Mononuclear cell (primary cell): ENCODE results near the gene ERC1. TPM values are rescaled to one million over a fixed set of nuclear protein-coding genes. Genes with fewer than 3 reads are reported as not detected.

ENCODE experiments used
- H3K27me3 ChIP-seq: 2 replicates; pipeline ENCODE4 v1.6.0; 2011; ENCODE audit warnings: low read length, control low read depth; ENCODE audit not compliant: insufficient read depth
- H3K4me1 ChIP-seq: 2 replicates; pipeline ENCODE4 v1.5.1; 2011; ENCODE audit warnings: mild to moderate bottlenecking, low read length, control low read depth; ENCODE audit not compliant: insufficient read depth
- H3K4me3 ChIP-seq: 2 replicates; pipeline ENCODE4 v1.5.1; 2011; ENCODE audit warnings: mild to moderate bottlenecking, low read length, moderate library complexity
- H3K9me3 ChIP-seq: 2 replicates; pipeline ENCODE4 v1.5.1; 2011; ENCODE audit warnings: low read depth, mild to moderate bottlenecking, control low read depth, low read length
- total RNA-seq: library from RNA; depleted of rRNA; stranded (reverse); fragments of >200 nt; gene quantifications from one replicate; pipeline ENCODE4 v1.2.3, GENCODE V29; 2012

The ERC1 gene
- 30.2 TPM for total RNA-seq

- H3K4me3 ChIP-seq, result peak within 1 kb of the TSS; percentile 88
- no peaks in the 10 kb centered on the region for H3K9me3 ChIP-seq
- peaks cover 33% of the 10 kb centered on the region for H3K4me1 ChIP-seq
- H3K27me3 ChIP-seq, result no peaks in the 10 kb centered on the region
Measured at GRCh38 chr12:990661-991349, at the start of gene ERC1. TSS of gene ERC1 (plus strand) at chr12:991223. CDS start at chr12:1027904, 36,681 bp downstream.

GRCh38 chr12:943051-943450, 48.0 kb upstream of the ERC1 start:
- no peaks in the 10 kb centered on the region for H3K9me3 ChIP-seq
- no peak overlapping the region for H3K4me3 ChIP-seq
- H3K27me3 ChIP-seq, result no peaks in the 10 kb centered on the region
- no peaks in the 10 kb centered on the region for H3K4me1 ChIP-seq

GRCh38 chr12:944211-944610, 46.8 kb upstream of the ERC1 start:
- no peak overlapping the region for H3K4me3 ChIP-seq
- H3K4me1 ChIP-seq, result peaks cover 9% of the 10 kb centered on the region
- no peaks in the 10 kb centered on the region for H3K9me3 ChIP-seq
- no peaks in the 10 kb centered on the region for H3K27me3 ChIP-seq

GRCh38 chr12:946212-946611, 44.8 kb upstream of the ERC1 start:
- H3K27me3 ChIP-seq, result no peaks in the 10 kb centered on the region
- H3K9me3 ChIP-seq, result no peaks in the 10 kb centered on the region
- H3K4me1 ChIP-seq, result peaks cover 9% of the 10 kb centered on the region
- no peak overlapping the region for H3K4me3 ChIP-seq

GRCh38 chr12:946631-947030, 44.4 kb upstream of the ERC1 start:
- Histone ChIP-seq H3K4me3 (no peak overlapping the region), H3K27me3 (no peaks in the 10 kb centered on the region), H3K4me1 (peaks cover 9% of the 10 kb centered on the region), H3K9me3 (no peaks in the 10 kb centered on the region)

- no peak overlapping the region for H3K4me3 ChIP-seq
- peaks cover 17% of the 10 kb centered on the region for H3K4me1 ChIP-seq
- H3K9me3 ChIP-seq, result no peaks in the 10 kb centered on the region
- no peaks in the 10 kb centered on the region for H3K27me3 ChIP-seq
Measured at GRCh38 chr12:948238-948637, 42.8 kb upstream of the ERC1 start.

- Histone ChIP-seq H3K4me3 (peak within 1 kb of the TSS; percentile 90), H3K9me3 (no peaks in the 10 kb centered on the region), H3K4me1 (peaks cover 17% of the 10 kb centered on the region), H3K27me3 (no peaks in the 10 kb centered on the region)
Measured at GRCh38 chr12:949453-950191, 41.4 kb upstream of the ERC1 start, which contains the start of gene RAD52. TSS of gene RAD52 (minus strand) at chr12:949694. CDS start at chr12:933058, 16,636 bp downstream.

- Histone ChIP-seq H3K4me3 (no peak overlapping the region), H3K27me3 (no peaks in the 10 kb centered on the region), H3K4me1 (peaks cover 17% of the 10 kb centered on the region), H3K9me3 (no peaks in the 10 kb centered on the region)
Measured at GRCh38 chr12:951176-951575, 39.8 kb upstream of the ERC1 start.

GRCh38 chr12:953776-954175, 37.2 kb upstream of the ERC1 start:
- Histone ChIP-seq H3K9me3 (no peaks in the 10 kb centered on the region), H3K4me1 (peaks cover 10% of the 10 kb centered on the region), H3K4me3 (no peak overlapping the region), H3K27me3 (no peaks in the 10 kb centered on the region)

GRCh38 chr12:954741-955140, 36.3 kb upstream of the ERC1 start:
- H3K4me3 ChIP-seq, result no peak overlapping the region
- H3K4me1 ChIP-seq, result peaks cover 7% of the 10 kb centered on the region
- no peaks in the 10 kb centered on the region for H3K9me3 ChIP-seq
- H3K27me3 ChIP-seq, result no peaks in the 10 kb centered on the region

- Histone ChIP-seq H3K9me3 (no peaks in the 10 kb centered on the region), H3K4me1 (peaks cover 7% of the 10 kb centered on the region), H3K4me3 (no peak overlapping the region), H3K27me3 (no peaks in the 10 kb centered on the region)
Measured at GRCh38 chr12:955939-956338, 35.1 kb upstream of the ERC1 start.

GRCh38 chr12:958588-959123, 32.4 kb upstream of the ERC1 start:
- Histone ChIP-seq H3K4me3 (no peak overlapping the region), H3K9me3 (no peaks in the 10 kb centered on the region), H3K4me1 (no peaks in the 10 kb centered on the region), H3K27me3 (no peaks in the 10 kb centered on the region)

GRCh38 chr12:966724-967123, 24.3 kb upstream of the ERC1 start:
- H3K4me3 ChIP-seq, result no peak overlapping the region
- H3K27me3 ChIP-seq, result no peaks in the 10 kb centered on the region
- no peaks in the 10 kb centered on the region for H3K4me1 ChIP-seq
- no peaks in the 10 kb centered on the region for H3K9me3 ChIP-seq

- Histone ChIP-seq H3K4me1 (no peaks in the 10 kb centered on the region), H3K27me3 (no peaks in the 10 kb centered on the region), H3K4me3 (no peak overlapping the region), H3K9me3 (no peaks in the 10 kb centered on the region)
Measured at GRCh38 chr12:967641-968040, 23.4 kb upstream of the ERC1 start.

GRCh38 chr12:968545-968944, 22.5 kb upstream of the ERC1 start:
- no peaks in the 10 kb centered on the region for H3K27me3 ChIP-seq
- no peak overlapping the region for H3K4me3 ChIP-seq
- no peaks in the 10 kb centered on the region for H3K9me3 ChIP-seq
- no peaks in the 10 kb centered on the region for H3K4me1 ChIP-seq
